ENCODE data around the gene RNFT2. TPM values are rescaled to one million over a fixed set of nuclear protein-coding genes. Genes with fewer than 3 reads are reported as not detected.

Gene RNFT2
- total and polyA plus RNA-seq, 12 donors = 0.46 to 2.2 (median 1.6) TPM

GRCh38 chr12:116894913-116895312 lies 156.8 kb downstream of the RNFT2 start:
- Histone ChIP-seq H3K27me3 (peaks cover 0 to 28% (median 11%) of the 10 kb centered on the region in 7 donors), H3K4me1 (no peaks in the 10 kb centered on the region), H3K4me3 (no peak overlapping the region), H3K36me3 (no peaks in the 10 kb centered on the region), H3K9me3 (peaks cover 0 to 7% (median 0%) of the 10 kb centered on the region in 11 donors), H3K27ac (no peak overlapping the region)
- intact Hi-C loops (cut with DNase I) = no loop called here
- 89 to 91% methylated on average over 3 of the region's 3 CpGs for WGBS, 2 donors
- ATAC-seq = no peak
- TF ChIP-seq, protein P1, sequence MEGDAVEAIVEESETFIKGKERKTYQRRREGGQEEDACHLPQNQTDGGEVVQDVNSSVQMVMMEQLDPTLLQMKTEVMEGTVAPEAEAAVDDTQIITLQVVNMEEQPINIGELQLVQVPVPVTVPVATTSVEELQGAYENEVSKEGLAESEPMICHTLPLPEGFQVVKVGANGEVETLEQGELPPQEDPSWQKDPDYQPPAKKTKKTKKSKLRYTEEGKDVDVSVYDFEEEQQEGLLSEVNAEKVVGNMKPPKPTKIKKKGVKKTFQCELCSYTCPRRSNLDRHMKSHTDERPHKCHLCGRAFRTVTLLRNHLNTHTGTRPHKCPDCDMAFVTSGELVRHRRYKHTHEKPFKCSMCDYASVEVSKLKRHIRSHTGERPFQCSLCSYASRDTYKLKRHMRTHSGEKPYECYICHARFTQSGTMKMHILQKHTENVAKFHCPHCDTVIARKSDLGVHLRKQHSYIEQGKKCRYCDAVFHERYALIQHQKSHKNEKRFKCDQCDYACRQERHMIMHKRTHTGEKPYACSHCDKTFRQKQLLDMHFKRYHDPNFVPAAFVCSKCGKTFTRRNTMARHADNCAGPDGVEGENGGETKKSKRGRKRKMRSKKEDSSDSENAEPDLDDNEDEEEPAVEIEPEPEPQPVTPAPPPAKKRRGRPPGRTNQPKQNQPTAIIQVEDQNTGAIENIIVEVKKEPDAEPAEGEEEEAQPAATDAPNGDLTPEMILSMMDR (IDR thresholded peaks at IDR 0.05) = no peak
- DNase-seq = no peak

- H3K27me3 ChIP-seq = peaks cover 0 to 42% (median 24%) of the 10 kb centered on the region in 7 donors
- H3K27ac ChIP-seq = no peak overlapping the region
- intact Hi-C loops (cut with DNase I) = no loop called here
- TF ChIP-seq, protein P1 (IDR thresholded peaks at IDR 0.05) = no peak
- no peaks in the 10 kb centered on the region for H3K9me3 ChIP-seq
- no peak for DNase-seq
- no peaks in the 10 kb centered on the region for H3K36me3 ChIP-seq
- no peak for ATAC-seq
- no peaks in the 10 kb centered on the region for H3K4me1 ChIP-seq
- 65 to 71% methylated on average over 7 of the region's 7 CpGs for WGBS, 2 donors
- no peak overlapping the region for H3K4me3 ChIP-seq
Observed at GRCh38 chr12:116896411-116896924, 158.4 kb downstream of the RNFT2 start.

GRCh38 chr12:116897476-116897875 lies 159.4 kb downstream of the RNFT2 start:
- Histone ChIP-seq H3K27ac (no peak overlapping the region), H3K27me3 (peaks cover 0 to 49% (median 33%) of the 10 kb centered on the region in 7 donors), H3K9me3 (no peaks in the 10 kb centered on the region), H3K4me1 (no peaks in the 10 kb centered on the region), H3K4me3 (no peak overlapping the region), H3K36me3 (no peaks in the 10 kb centered on the region)
- no peak for DNase-seq
- ATAC-seq = no peak
- TF ChIP-seq, protein P1 (IDR thresholded peaks at IDR 0.05) = no peak
- intact Hi-C loops (cut with DNase I) = no loop called here
- 66 to 71% methylated on average over 4 of the region's 4 CpGs for WGBS, 2 donors

GRCh38 chr12:116898669-116899068 lies 160.6 kb downstream of the RNFT2 start:
- Histone ChIP-seq H3K27ac (no peak overlapping the region), H3K4me3 (no peak overlapping the region), H3K9me3 (no peaks in the 10 kb centered on the region), H3K27me3 (peaks cover 0 to 49% (median 33%) of the 10 kb centered on the region in 7 donors), H3K4me1 (no peaks in the 10 kb centered on the region), H3K36me3 (no peaks in the 10 kb centered on the region)
- WGBS, 2 donors = 65 to 67% methylated on average over 3 of the region's 3 CpGs
- intact Hi-C loops (cut with DNase I) = no loop called here
- ATAC-seq (no peak), DNase-seq (no peak)
- TF ChIP-seq, protein P1 (IDR thresholded peaks at IDR 0.05) = no peak

Measured in heart right ventricle (tissue), 16 donors.